NCI-H1105 treated with DMSO at 0.1 percent for 48 hours (cell line): ENCODE measurements around the gene ITFG1.
A peak's percentile ranks its signal among the peaks of the same experiment; 100 is the strongest.

Experiments
- DNase-seq: peaks from one replicate; lab custom pipeline; 2025; lab: John Stamatoyannopoulos, UW

The ITFG1 gene

GRCh38 chr16:47323241-47323640, 137.6 kb downstream of the ITFG1 start:
- DNase-seq: no peak

GRCh38 chr16:47320546-47321310, 140.1 kb downstream of the ITFG1 start:
- DNase-seq: no peak

GRCh38 chr16:47317465-47318240, 143.2 kb downstream of the ITFG1 start:
- DNase-seq: no peak

GRCh38 chr16:47316442-47317015, 144.3 kb downstream of the ITFG1 start:
- DNase-seq: no peak

- DNase-seq: peak; percentile 33
These were observed 148.9 kb downstream of the ITFG1 start for GRCh38 chr16:47311738-47312505.

GRCh38 chr16:47310792-47311211, 150.1 kb downstream of the ITFG1 start:
- DNase-seq: no peak

GRCh38 chr16:47309581-47310312, 151.1 kb downstream of the ITFG1 start:
- no peak for DNase-seq

- DNase-seq: no peak
These were observed 152.3 kb downstream of the ITFG1 start for GRCh38 chr16:47308601-47309000.

- no peak for DNase-seq
These were observed 156.3 kb downstream of the ITFG1 start for GRCh38 chr16:47304563-47304962.

- DNase-seq: no peak
These were observed 161.3 kb downstream of the ITFG1 start for GRCh38 chr16:47299587-47299986.

GRCh38 chr16:47284999-47285398, 175.9 kb downstream of the ITFG1 start:
- no peak for DNase-seq

GRCh38 chr16:47278306-47278970, 182.4 kb downstream of the ITFG1 start:
- no peak for DNase-seq

- no peak for DNase-seq
These were observed 184.3 kb downstream of the ITFG1 start for GRCh38 chr16:47276522-47276921.

- no peak for DNase-seq
These were observed 197.9 kb downstream of the ITFG1 start for GRCh38 chr16:47262938-47263337.

- no peak for DNase-seq
These were observed 200.4 kb downstream of the ITFG1 start for GRCh38 chr16:47260503-47260902.

GRCh38 chr16:47258874-47259461, 201.9 kb downstream of the ITFG1 start:
- peak; percentile 14 for DNase-seq

- DNase-seq: no peak
These were observed 206.1 kb downstream of the ITFG1 start for GRCh38 chr16:47254756-47255155.

- no peak for DNase-seq
These were observed 209.9 kb downstream of the ITFG1 start for GRCh38 chr16:47250983-47251382.

GRCh38 chr16:47247690-47248089, 213.2 kb downstream of the ITFG1 start:
- no peak for DNase-seq

GRCh38 chr16:47244206-47244605, 216.7 kb downstream of the ITFG1 start:
- no peak for DNase-seq

- DNase-seq: no peak
These were observed 219.8 kb downstream of the ITFG1 start for GRCh38 chr16:47241061-47241460.
